Skeletal muscle satellite cell (primary cell): Measurements from ENCODE around the gene ZFP69.
"Not testable (repeated sequence)": the region's sequence is repeated elsewhere in the genome, so short reads cannot be mapped to it uniquely, and the experiment has no call there.

Experiments
- H3K27me3 ChIP-seq: 2 replicates; pipeline ENCODE4 v1.7.0; 2013; ENCODE audit warnings: low read length; ENCODE audit not compliant: control insufficient read depth, insufficient read depth
- H3K36me3 ChIP-seq: 2 replicates; pipeline ENCODE4 v1.7.0; 2013; ENCODE audit warnings: mild to moderate bottlenecking, control low read depth, low read length; ENCODE audit not compliant: insufficient read depth
- H3K4me1 ChIP-seq: 2 replicates; pipeline ENCODE4 v1.7.0; 2013; ENCODE audit warnings: low read length; ENCODE audit not compliant: control insufficient read depth, insufficient read depth
- H3K4me2 ChIP-seq: 2 replicates; pipeline ENCODE4 v1.7.0; 2013; ENCODE audit warnings: mild to moderate bottlenecking, low read length
- H3K4me3 ChIP-seq: 2 replicates; pipeline ENCODE4 v1.7.0; 2013; ENCODE audit warnings: low read length
- H3K9ac ChIP-seq: 2 replicates; pipeline ENCODE4 v1.7.0; 2013; ENCODE audit warnings: mild to moderate bottlenecking, low read depth, low read length, moderate library complexity
- H3K9me3 ChIP-seq: replicated peaks from 2 replicates; pipeline ENCODE4 v1.7.0; 2013; ENCODE audit warnings: mild to moderate bottlenecking, control low read depth, low read length

ZFP69 gene

GRCh38 chr1:40454873-40455272 lies 22.2 kb upstream of the ZFP69 start:
- Histone ChIP-seq H3K27me3 (no peaks in the 10 kb centered on the region), H3K4me2 (no peak overlapping the region), H3K36me3 (peaks cover 51% of the 10 kb centered on the region), H3K4me3 (no peak overlapping the region), H3K9me3 (peaks cover 45% of the 10 kb centered on the region), H3K4me1 (peaks cover 10% of the 10 kb centered on the region), H3K9ac (no peak overlapping the region)

- H3K36me3 ChIP-seq, result peaks cover 56% of the 10 kb centered on the region
- H3K9ac ChIP-seq, result no peak overlapping the region
- peaks cover 88% of the 10 kb centered on the region for H3K9me3 ChIP-seq
- H3K4me2 ChIP-seq, result no peak overlapping the region
- no peaks in the 10 kb centered on the region for H3K4me1 ChIP-seq
- no peak overlapping the region for H3K4me3 ChIP-seq
- no peaks in the 10 kb centered on the region for H3K27me3 ChIP-seq
These were observed 14.0 kb upstream of the ZFP69 start for GRCh38 chr1:40462956-40463590.

- no peaks in the 10 kb centered on the region for H3K27me3 ChIP-seq
- H3K9me3 ChIP-seq, result peaks cover 48% of the 10 kb centered on the region
- H3K4me3 ChIP-seq, result no peak overlapping the region
- no peak overlapping the region for H3K4me2 ChIP-seq
- no peaks in the 10 kb centered on the region for H3K4me1 ChIP-seq
- no peak overlapping the region for H3K9ac ChIP-seq
- peaks cover 15% of the 10 kb centered on the region for H3K36me3 ChIP-seq
These were observed 7.8 kb upstream of the ZFP69 start for GRCh38 chr1:40469327-40469726.

- H3K4me1 ChIP-seq, result peaks cover 7% of the 10 kb centered on the region
- H3K4me2 ChIP-seq, result no peak overlapping the region
- H3K4me3 ChIP-seq, result no peak overlapping the region
- H3K9ac ChIP-seq, result no peak overlapping the region
- no peaks in the 10 kb centered on the region for H3K36me3 ChIP-seq
- H3K27me3 ChIP-seq, result no peaks in the 10 kb centered on the region
- H3K9me3 ChIP-seq, result peaks cover 9% of the 10 kb centered on the region
These were observed 1.8 kb upstream of the ZFP69 start for GRCh38 chr1:40475268-40475667.

GRCh38 chr1:40477678-40478053 lies 576 bp downstream of the ZFP69 start:
- Histone ChIP-seq H3K9ac (peak overlapping the region; percentile 86), H3K4me1 (peaks cover 7% of the 10 kb centered on the region), H3K9me3 (peaks cover 9% of the 10 kb centered on the region), H3K36me3 (peaks cover 11% of the 10 kb centered on the region), H3K4me2 (peak overlapping the region; percentile 94), H3K27me3 (no peaks in the 10 kb centered on the region), H3K4me3 (peak overlapping the region; percentile 77)

GRCh38 chr1:40478276-40478675 lies 1.2 kb downstream of the ZFP69 start:
- Histone ChIP-seq H3K4me2 (peak overlapping the region; percentile 94), H3K9ac (no peak overlapping the region), H3K4me3 (peak overlapping the region; percentile 77), H3K36me3 (peaks cover 13% of the 10 kb centered on the region), H3K4me1 (peaks cover 7% of the 10 kb centered on the region), H3K9me3 (peaks cover 7% of the 10 kb centered on the region), H3K27me3 (no peaks in the 10 kb centered on the region)

- Histone ChIP-seq H3K9me3 (peaks cover 7% of the 10 kb centered on the region), H3K27me3 (no peaks in the 10 kb centered on the region), H3K4me3 (no peak overlapping the region)
These were observed 2.1 kb downstream of the ZFP69 start for GRCh38 chr1:40479156-40479555.

GRCh38 chr1:40495315-40495903 lies 18.3 kb downstream of the ZFP69 start:
- Histone ChIP-seq H3K4me1 (no peaks in the 10 kb centered on the region), H3K9me3 (peaks cover 42% of the 10 kb centered on the region), H3K9ac (no peak overlapping the region), H3K36me3 (peaks cover 57% of the 10 kb centered on the region), H3K4me2 (no peak overlapping the region), H3K4me3 (no peak overlapping the region), H3K27me3 (no peaks in the 10 kb centered on the region)

More at GRCh38 chr1:40479156-40479555, 2.1 kb downstream of the ZFP69 start:
- Histone ChIP-seq H3K4me2 (no peak overlapping the region), H3K4me1 (peaks cover 7% of the 10 kb centered on the region), H3K9ac (no peak overlapping the region), H3K36me3 (peaks cover 13% of the 10 kb centered on the region)

- H3K4me3 ChIP-seq, H3K4me1 ChIP-seq, H3K36me3 ChIP-seq, H3K9ac ChIP-seq, H3K4me2 ChIP-seq, H3K27me3 ChIP-seq: not testable (repeated sequence)
- H3K9me3 ChIP-seq, result peaks cover 11% of the 10 kb centered on the region
These were observed 25.6 kb downstream of the ZFP69 start for GRCh38 chr1:40502651-40503050.

GRCh38 chr1:40507973-40508372 lies 30.9 kb downstream of the ZFP69 start:
- Histone ChIP-seq H3K9ac (peak overlapping the region; percentile 88), H3K27me3 (no peaks in the 10 kb centered on the region), H3K9me3 (no peaks in the 10 kb centered on the region), H3K4me2 (peak overlapping the region; percentile 87), H3K4me1 (peaks cover 6% of the 10 kb centered on the region), H3K4me3 (peak overlapping the region; percentile 92), H3K36me3 (no peaks in the 10 kb centered on the region)

- Histone ChIP-seq H3K4me2 (peak within 1 kb of the TSS; percentile 87), H3K36me3 (no peaks in the 10 kb centered on the region), H3K9me3 (no peaks in the 10 kb centered on the region), H3K27me3 (no peaks in the 10 kb centered on the region), H3K4me3 (peak within 1 kb of the TSS; percentile 92), H3K9ac (peak within 1 kb of the TSS; percentile 88), H3K4me1 (peaks cover 6% of the 10 kb centered on the region)
These were observed 31.6 kb downstream of the ZFP69 start, which contains the start of gene EXO5 for GRCh38 chr1:40508375-40509341. Gene EXO5, plus strand, starts transcription at chr1:40508767. Its CDS starts 5,778 bp downstream, at chr1:40514545.
